Activated T-helper 9 cell treated with anti-CD3 and anti-CD28 coated beads, Interleukin-2, amount 50 U/mL, for 16 hours (primary cell): ENCODE results near the gene UNC5B.

ENCODE experiments used
- DNase-seq: peaks from one replicate; pipeline ENCODE4 v3.0.0-alpha.2; 2020; ENCODE audit warnings: low read depth

UNC5B gene

GRCh38 chr10:71212318-71213126 lies at the start of gene UNC5B:
TSS of gene UNC5B (plus strand) at chr10:71212570. CDS start at chr10:71212986, 416 bp downstream.
- DNase-seq = peak; percentile 13

GRCh38 chr10:71173466-71173865 lies 38.9 kb upstream of the UNC5B start:
- no peak for DNase-seq

GRCh38 chr10:71176661-71177060 lies 35.7 kb upstream of the UNC5B start:
- DNase-seq = no peak

- no peak for DNase-seq
Measured at GRCh38 chr10:71177651-71178199, 34.6 kb upstream of the UNC5B start.

GRCh38 chr10:71178880-71179279 lies 33.5 kb upstream of the UNC5B start:
- no peak for DNase-seq

GRCh38 chr10:71179382-71179781 lies 33.0 kb upstream of the UNC5B start:
- DNase-seq = no peak

GRCh38 chr10:71184421-71184820 lies 27.9 kb upstream of the UNC5B start:
- DNase-seq = no peak

GRCh38 chr10:71185209-71185608 lies 27.2 kb upstream of the UNC5B start:
- no peak for DNase-seq

- no peak for DNase-seq
Measured at GRCh38 chr10:71187197-71187596, 25.2 kb upstream of the UNC5B start.

GRCh38 chr10:71187600-71187999 lies 24.8 kb upstream of the UNC5B start:
- no peak for DNase-seq

GRCh38 chr10:71188201-71188600 lies 24.2 kb upstream of the UNC5B start:
- DNase-seq = no peak

GRCh38 chr10:71191019-71191418 lies 21.4 kb upstream of the UNC5B start:
- DNase-seq = no peak

- no peak for DNase-seq
Measured at GRCh38 chr10:71191551-71192076, 20.8 kb upstream of the UNC5B start.

- DNase-seq = no peak
Measured at GRCh38 chr10:71193516-71193915, 18.9 kb upstream of the UNC5B start.

GRCh38 chr10:71197955-71198354 lies 14.4 kb upstream of the UNC5B start:
- DNase-seq = no peak

- no peak for DNase-seq
Measured at GRCh38 chr10:71201849-71202248, 10.5 kb upstream of the UNC5B start.

- no peak for DNase-seq
Measured at GRCh38 chr10:71202314-71202713, 10.1 kb upstream of the UNC5B start.

- DNase-seq = no peak
Measured at GRCh38 chr10:71203124-71203523, 9.2 kb upstream of the UNC5B start.

- no peak for DNase-seq
Measured at GRCh38 chr10:71203716-71204115, 8.7 kb upstream of the UNC5B start.

GRCh38 chr10:71204746-71205145 lies 7.6 kb upstream of the UNC5B start:
- no peak for DNase-seq

- DNase-seq = no peak
Measured at GRCh38 chr10:71205468-71205867, 6.9 kb upstream of the UNC5B start.

GRCh38 chr10:71206911-71207310 lies 5.5 kb upstream of the UNC5B start:
- DNase-seq = no peak

- no peak for DNase-seq
Measured at GRCh38 chr10:71207578-71207977, 4.8 kb upstream of the UNC5B start.

GRCh38 chr10:71209352-71209715 lies 3.0 kb upstream of the UNC5B start:
- DNase-seq = no peak
